Progenitor cell of endocrine pancreas (in vitro differentiated cells): ENCODE data around the gene F10. TPM values are rescaled to one million over a fixed set of nuclear protein-coding genes. Genes with fewer than 3 reads are reported as not detected.

Source experiments
- DNase-seq: peaks from one replicate; pipeline ENCODE4 v3.0.0; 2021; ENCODE audit warnings: low spot score; ENCODE audit not compliant: unreplicated experiment
- H3K27ac Mint-ChIP-seq: 2 replicates; pipeline ENCODE4 v1.8.0; 2021; ENCODE audit warnings: mild to moderate bottlenecking, moderate library complexity, mixed read lengths
- H3K27me3 Mint-ChIP-seq: 2 replicates; pipeline ENCODE4 v1.8.0; 2021; ENCODE audit warnings: mixed read lengths
- H3K36me3 Mint-ChIP-seq: 2 replicates; pipeline ENCODE4 v1.8.0; 2022; ENCODE audit warnings: mixed read lengths; ENCODE audit not compliant: insufficient read depth
- H3K4me1 Mint-ChIP-seq: 2 replicates; pipeline ENCODE4 v1.8.0; 2021; ENCODE audit warnings: low read depth, mixed read lengths
- H3K4me3 Mint-ChIP-seq: 2 replicates; pipeline ENCODE4 v1.8.0; 2021; ENCODE audit warnings: low read depth, mild to moderate bottlenecking, moderate library complexity, mixed read lengths
- H3K9me3 Mint-ChIP-seq: 2 replicates; pipeline ENCODE4 v1.8.0; 2021; ENCODE audit warnings: low read depth, mixed read lengths
- CTCF ChIP-seq: fragments of 200-600 bp; sonication (generic); IDR thresholded peaks from one replicate; pipeline ENCODE4 v1.5.0; 2021; ENCODE audit warnings: antibody characterized with exemption, mild to moderate bottlenecking; ENCODE audit not compliant: unreplicated experiment
- total RNA-seq: library from RNA; stranded (reverse); gene quantifications from 2 replicates; pipeline ENCODE4 v1.2.1, GENCODE V29; 2021

Gene F10
- total RNA-seq, 1 donor from 2014 or later: 30.2 TPM

- Mint-ChIP-seq H3K27ac (no peak overlapping the region), H3K9me3 (no peaks in the 10 kb centered on the region), H3K4me3 (no peak overlapping the region), H3K36me3 (peaks cover 33% of the 10 kb centered on the region), H3K4me1 (peaks cover 27% of the 10 kb centered on the region), H3K27me3 (no peaks in the 10 kb centered on the region)
- no peak for TF ChIP-seq CTCF
- no peak for DNase-seq
Observed at GRCh38 chr13:113171250-113172125, 48.9 kb downstream of the F10 start.

- Mint-ChIP-seq H3K4me3 (no peak overlapping the region), H3K9me3 (no peaks in the 10 kb centered on the region), H3K27ac (no peak overlapping the region), H3K4me1 (peaks cover 27% of the 10 kb centered on the region), H3K36me3 (peaks cover 29% of the 10 kb centered on the region), H3K27me3 (no peaks in the 10 kb centered on the region)
- TF ChIP-seq CTCF: no peak
- DNase-seq: no peak
Observed at GRCh38 chr13:113172419-113172926, 49.9 kb downstream of the F10 start.

GRCh38 chr13:113176280-113176679 lies 53.7 kb downstream of the F10 start:
- H3K4me3 Mint-ChIP-seq: no peak overlapping the region
- H3K27me3 Mint-ChIP-seq: no peaks in the 10 kb centered on the region

GRCh38 chr13:113176822-113177221 lies 54.2 kb downstream of the F10 start:
- no peak for TF ChIP-seq CTCF
- H3K27me3 Mint-ChIP-seq: no peaks in the 10 kb centered on the region
- no peak for DNase-seq
- H3K27ac Mint-ChIP-seq: no peak overlapping the region
- peaks cover 5% of the 10 kb centered on the region for H3K4me1 Mint-ChIP-seq
- no peak overlapping the region for H3K4me3 Mint-ChIP-seq
- no peaks in the 10 kb centered on the region for H3K9me3 Mint-ChIP-seq
- H3K36me3 Mint-ChIP-seq: peaks cover 31% of the 10 kb centered on the region

More at GRCh38 chr13:113176280-113176679, 53.7 kb downstream of the F10 start:
- peaks cover 9% of the 10 kb centered on the region for H3K4me1 Mint-ChIP-seq
- DNase-seq: no peak
- H3K9me3 Mint-ChIP-seq: no peaks in the 10 kb centered on the region
- no peak overlapping the region for H3K27ac Mint-ChIP-seq
- no peak for TF ChIP-seq CTCF
- H3K36me3 Mint-ChIP-seq: peaks cover 35% of the 10 kb centered on the region

- no peak overlapping the region for H3K4me3 Mint-ChIP-seq
- H3K27ac Mint-ChIP-seq: no peak overlapping the region
- TF ChIP-seq CTCF: no peak
- H3K9me3 Mint-ChIP-seq: no peaks in the 10 kb centered on the region
- no peak for DNase-seq
- peaks cover 29% of the 10 kb centered on the region for H3K36me3 Mint-ChIP-seq
- no peaks in the 10 kb centered on the region for H3K4me1 Mint-ChIP-seq
- no peaks in the 10 kb centered on the region for H3K27me3 Mint-ChIP-seq
Observed at GRCh38 chr13:113178070-113178895, 55.7 kb downstream of the F10 start.
